ENCODE measurements around the gene KIAA1217. TPM values are rescaled to one million over a fixed set of nuclear protein-coding genes. Genes with fewer than 3 reads are reported as not detected.

Gene KIAA1217
- total RNA-seq, 1 experiment from 2014 or later = 18.6 TPM

GRCh38 chr10:24550680-24551079, 341.7 kb downstream of the KIAA1217 start:
- H2BK20ac ChIP-seq (ENCODE audit: low read depth, low read length, poor library complexity, severe bottlenecking) = no peak overlapping the region
- H3K9me3 Mint-ChIP-seq = no peaks in the 10 kb centered on the region
- no peaks in the 10 kb centered on the region for H3K9me3 ChIP-seq (ENCODE audit: control insufficient read depth, low read depth, low read length)
- H3T11ph ChIP-seq (ENCODE audit: low read length) = no peak overlapping the region
- no peak overlapping the region for H3K4me3 Mint-ChIP-seq
- H3K4ac ChIP-seq (ENCODE audit: low read depth, low read length) = no peak overlapping the region
- H2AFZ ChIP-seq (ENCODE audit: low read length) = no peak overlapping the region
- no peak overlapping the region for H3K18ac ChIP-seq (ENCODE audit: insufficient read length, low read depth, low read length)
- H3K27me3 Mint-ChIP-seq (ENCODE audit: low read depth) = peaks cover 2% of the 10 kb centered on the region
- no peak overlapping the region for H2AK5ac ChIP-seq (ENCODE audit: insufficient read length, low read length)
- TF ChIP-seq CTCF (conservative IDR thresholded peaks at IDR 0.05) = no peak
- H3K9ac ChIP-seq (ENCODE audit: extremely low read depth, insufficient read length, low read length) = no peak overlapping the region
- H4K8ac ChIP-seq (replicated peaks; ENCODE audit: insufficient read length, low read depth, low read length) = no peak overlapping the region
- no peaks in the 10 kb centered on the region for H3K4me1 ChIP-seq (ENCODE audit: insufficient read depth, low read length)
- no peak overlapping the region for H3K56ac ChIP-seq (ENCODE audit: insufficient read length, low read depth, low read length)
- no peaks in the 10 kb centered on the region for H3K27me3 ChIP-seq (ENCODE audit: insufficient read depth, low read length)
- no peak overlapping the region for H3K23ac ChIP-seq (ENCODE audit: insufficient read length, low read depth, low read length)
- H3K79me1 ChIP-seq (ENCODE audit: insufficient read depth, low read depth, low read length, poor library complexity, severe bottlenecking) = no peaks in the 10 kb centered on the region
- no peaks in the 10 kb centered on the region for H4K20me1 ChIP-seq (ENCODE audit: control insufficient read depth, insufficient read depth, insufficient read length)
- H3K27ac Mint-ChIP-seq = no peak overlapping the region
- no peak overlapping the region for H4K91ac ChIP-seq (ENCODE audit: insufficient read length, low read depth, low read length)
- H4K5ac ChIP-seq (ENCODE audit: insufficient read length, low read depth, low read length) = no peak overlapping the region
- H2BK5ac ChIP-seq (ENCODE audit: insufficient read length, low read length) = no peak overlapping the region
- DNase-seq = no peak
- peaks cover 0 to 6% (median 5%) of the 10 kb centered on the region in 3 experiments; a peak in 3 of 7 replicates for H3K36me3 Mint-ChIP-seq (ENCODE audit: insufficient read depth in 1 of 3, low read depth in 3 of 3)
- WGBS (ENCODE audit: extremely low coverage, insufficient read length, low lambda C conversion rate) = no CpG with 5 or more reads among the region's 10 CpGs
- H3K27ac ChIP-seq (ENCODE audit: insufficient read length, low read depth, low read length) = no peak overlapping the region
- no peak overlapping the region for H3K14ac ChIP-seq (ENCODE audit: insufficient read depth, low read length)
- H3K4me1 Mint-ChIP-seq = peaks cover 19 to 22% of the 10 kb centered on the region in 2 experiments
- no peak overlapping the region for H2BK12ac ChIP-seq (ENCODE audit: insufficient read length, low read depth, low read length)
- no peak overlapping the region for H2BK120ac ChIP-seq (ENCODE audit: low read depth, low read length, poor library complexity, severe bottlenecking)
- H2BK15ac ChIP-seq (ENCODE audit: low read depth, low read length) = no peak overlapping the region
- H3K79me2 ChIP-seq (ENCODE audit: insufficient read depth, low read length) = no peaks in the 10 kb centered on the region
- H3K23me2 ChIP-seq (ENCODE audit: insufficient read length, low read depth, low read length, poor library complexity, severe bottlenecking) = no peaks in the 10 kb centered on the region
- no peak overlapping the region for H3K4me2 ChIP-seq (ENCODE audit: insufficient read depth, insufficient read length, low read length)

All from H9 (cell line).